ENCODE measurements around the gene ARFGAP1. TPM values are rescaled to one million over a fixed set of nuclear protein-coding genes. Genes with fewer than 3 reads are reported as not detected.

Gene ARFGAP1
- total RNA-seq, 2 experiments from 2014 or later: 73.4 to 77.6 TPM

DNA sequence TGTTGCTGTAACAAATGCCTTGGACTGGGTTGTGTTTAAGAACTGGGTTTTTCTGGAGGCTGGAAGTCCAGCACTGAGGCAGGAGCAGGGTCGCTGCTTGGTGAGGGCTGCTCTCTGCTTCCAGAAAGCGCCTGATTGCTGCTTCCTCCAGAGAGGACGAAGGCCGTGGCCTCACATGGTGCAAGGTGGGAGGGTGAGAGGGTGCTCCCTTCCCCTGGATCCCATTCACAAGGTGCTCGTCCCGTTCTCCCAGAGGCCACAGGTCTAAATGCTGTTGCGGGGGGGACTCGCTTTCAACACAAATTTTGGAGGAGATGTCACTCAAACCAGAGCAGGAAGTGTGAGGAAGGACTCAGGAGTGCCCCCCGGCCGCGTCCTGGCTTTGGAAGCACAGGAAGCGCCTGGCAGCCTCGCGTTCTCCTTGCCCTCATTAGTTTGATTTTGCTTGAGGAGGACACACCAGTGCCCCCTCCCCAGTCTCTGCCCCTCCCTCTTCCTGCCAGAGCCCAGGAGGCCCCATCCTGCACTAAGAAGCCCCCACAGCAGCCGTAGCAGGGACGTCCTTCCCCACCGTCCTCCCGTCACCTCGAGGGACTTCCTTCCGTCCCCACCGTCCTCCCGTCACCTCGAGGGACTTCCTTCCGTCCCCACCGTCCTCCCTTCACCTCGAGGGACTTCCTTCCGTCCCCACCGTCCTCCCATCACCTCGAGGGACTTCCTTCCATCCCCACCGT lies 10.7 kb upstream of the ARFGAP1 start:
- Mint-ChIP-seq H3K9me3 (ENCODE audit: low read depth) (no peaks in the 10 kb centered on the region), H3K27ac (no peak overlapping the region), H3K36me3 (ENCODE audit: low read depth) (no peaks in the 10 kb centered on the region), H3K27me3 (peaks cover 24% of the 10 kb centered on the region), H3K4me1 (no peaks in the 10 kb centered on the region), H3K4me3 (no peak overlapping the region)
- ChIA-PET CTCF (no interaction called here), POLR2A (no interaction called here)
- ATAC-seq (no peak), DNase-seq (no peak)
- intact Hi-C loops (cut with DNase I, micrococcal nuclease): no loop called here

DNA sequence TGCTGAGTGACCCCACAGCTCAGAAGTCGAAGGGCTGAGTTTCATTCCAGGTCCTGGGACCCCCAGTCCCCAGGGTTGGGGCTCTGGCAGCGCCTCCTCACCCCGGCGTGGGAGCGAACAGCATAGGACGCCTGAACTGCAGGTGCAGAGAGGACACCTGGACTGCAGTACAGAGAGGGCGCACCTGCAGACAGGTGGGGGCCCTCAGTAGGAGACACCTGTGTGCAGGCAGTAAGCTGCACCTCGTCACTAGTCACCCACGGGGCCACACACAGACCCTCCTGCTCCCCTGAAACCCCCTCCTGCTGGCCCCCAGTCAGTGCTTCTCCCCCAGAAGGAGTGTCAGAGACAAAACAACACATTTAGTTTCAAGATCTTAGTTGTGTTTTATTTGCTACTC lies 9.8 kb upstream of the ARFGAP1 start:
- no peak overlapping the region for H3K27ac Mint-ChIP-seq
- no peaks in the 10 kb centered on the region for H3K4me1 Mint-ChIP-seq
- no peak for DNase-seq
- intact Hi-C loops (cut with DNase I, micrococcal nuclease): no loop called here
- H3K36me3 Mint-ChIP-seq (ENCODE audit: low read depth): no peaks in the 10 kb centered on the region
- no peak for ATAC-seq
- H3K9me3 Mint-ChIP-seq (ENCODE audit: low read depth): no peaks in the 10 kb centered on the region
- H3K4me3 Mint-ChIP-seq: no peak overlapping the region
- CTCF ChIA-PET: no interaction called here
- peaks cover 19% of the 10 kb centered on the region for H3K27me3 Mint-ChIP-seq
- POLR2A ChIA-PET: no interaction called here

DNA sequence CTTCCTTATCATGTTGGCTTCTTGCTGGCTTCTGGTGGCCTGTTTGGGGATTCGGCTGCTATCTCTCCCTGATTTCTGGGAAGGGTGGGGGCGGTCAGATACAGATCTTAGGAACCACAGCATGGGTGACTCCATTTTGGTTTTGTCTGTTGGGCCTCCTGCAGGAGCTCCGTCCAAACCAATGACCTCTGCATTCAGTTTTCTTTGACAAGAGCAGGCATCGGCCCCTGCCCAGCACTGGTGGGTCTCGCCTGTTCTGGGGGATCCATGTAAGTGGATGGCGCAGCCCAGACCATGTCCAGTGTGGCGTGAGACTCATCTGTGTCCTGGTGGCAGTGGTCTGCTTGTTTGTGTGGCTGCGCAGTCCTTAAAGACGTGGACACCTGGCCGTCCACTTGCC lies 8.6 kb upstream of the ARFGAP1 start:
- Mint-ChIP-seq H3K4me1 (no peaks in the 10 kb centered on the region), H3K27me3 (peaks cover 19% of the 10 kb centered on the region), H3K36me3 (ENCODE audit: low read depth) (no peaks in the 10 kb centered on the region), H3K4me3 (no peak overlapping the region), H3K9me3 (ENCODE audit: low read depth) (no peaks in the 10 kb centered on the region), H3K27ac (no peak overlapping the region)
- intact Hi-C loops (cut with DNase I, micrococcal nuclease): no loop called here
- ChIA-PET POLR2A (no interaction called here), CTCF (no interaction called here)
- ATAC-seq: no peak
- no peak for DNase-seq

DNA sequence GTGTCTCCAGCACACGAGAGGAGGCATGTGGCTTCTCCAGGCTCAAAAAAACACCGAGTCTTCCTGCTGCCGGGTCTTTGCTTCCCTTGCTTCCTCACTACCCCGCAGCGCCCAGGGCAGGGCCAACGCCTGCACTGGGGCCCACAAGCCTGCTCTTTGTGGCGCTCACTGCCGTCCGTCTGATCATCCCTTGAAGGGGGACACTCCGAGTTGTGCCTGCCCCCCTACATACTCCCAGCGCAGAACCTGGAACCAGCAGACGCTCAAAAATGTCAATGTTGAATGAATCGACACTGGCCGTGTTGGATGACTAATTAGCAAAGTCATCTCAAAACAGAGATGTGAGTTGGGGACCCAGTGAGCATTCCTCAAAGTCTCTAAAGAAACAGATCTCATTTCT lies 8.1 kb upstream of the ARFGAP1 start:
- peaks cover 19% of the 10 kb centered on the region for H3K27me3 Mint-ChIP-seq
- intact Hi-C loops (cut with DNase I, micrococcal nuclease): no loop called here
- DNase-seq (no peak), ATAC-seq (no peak)
- H3K4me1 Mint-ChIP-seq: no peaks in the 10 kb centered on the region
- H3K36me3 Mint-ChIP-seq (ENCODE audit: low read depth): no peaks in the 10 kb centered on the region
- no peak overlapping the region for H3K4me3 Mint-ChIP-seq
- ChIA-PET POLR2A (no interaction called here), CTCF (no interaction called here)
- H3K27ac Mint-ChIP-seq: no peak overlapping the region
- no peaks in the 10 kb centered on the region for H3K9me3 Mint-ChIP-seq (ENCODE audit: low read depth)

DNA sequence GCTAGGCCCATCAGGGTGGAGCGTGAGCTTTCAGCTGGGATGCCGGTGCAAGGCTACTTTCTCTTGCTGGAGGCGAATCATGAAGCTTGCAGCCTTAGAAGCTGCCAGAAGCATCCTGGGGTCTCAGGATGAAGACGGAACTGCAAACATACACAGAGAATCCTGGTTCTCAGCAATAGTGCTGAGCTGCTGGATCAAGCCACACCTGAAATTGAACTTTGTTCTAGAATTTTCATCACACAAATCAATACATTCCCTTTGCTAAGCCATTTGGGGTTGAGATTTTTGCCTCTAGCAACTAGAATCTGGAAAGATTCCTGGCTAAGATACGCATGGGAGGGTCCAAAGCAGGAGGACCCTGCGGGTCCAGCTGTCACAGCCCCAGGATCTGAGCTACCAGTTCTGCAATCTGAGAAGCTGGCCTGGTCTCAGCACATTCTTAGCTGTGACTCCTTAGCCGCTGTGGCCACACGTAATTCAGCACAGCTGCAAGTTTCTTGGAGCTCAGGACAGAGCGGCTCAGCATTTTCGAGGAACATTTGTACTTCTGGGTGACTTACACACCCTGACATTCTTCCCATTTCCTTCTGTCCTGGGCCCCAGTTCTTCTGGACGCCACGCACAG lies 6.6 kb upstream of the ARFGAP1 start:
- CTCF ChIA-PET: interaction anchor here (1.0 kb wide), 1 partner anchor 42 kb away, joined by 3 read pairs; no protein-coding TSS in a partner anchor
- POLR2A ChIA-PET: no interaction called here

DNA sequence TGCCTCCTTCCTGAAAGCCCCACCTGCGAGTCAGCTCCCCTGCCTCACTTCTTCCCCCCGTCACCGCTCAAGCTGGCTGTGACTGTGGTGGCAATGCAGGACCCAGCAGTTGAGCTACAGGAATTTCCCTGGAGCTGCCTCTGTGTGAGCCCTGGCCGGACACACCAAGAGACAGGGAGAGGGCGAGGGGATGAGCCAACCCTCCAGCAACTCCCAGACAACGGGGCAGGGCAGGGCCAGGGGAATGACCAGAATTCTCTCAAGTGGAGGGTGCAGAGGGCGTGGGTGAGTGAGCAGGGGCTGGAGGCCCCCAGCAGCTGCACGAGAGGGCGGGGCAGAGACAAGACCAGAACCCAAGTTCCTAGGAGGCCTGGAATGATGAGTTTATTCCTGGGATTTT lies 4.9 kb upstream of the ARFGAP1 start:
- no peak overlapping the region for H3K4me3 Mint-ChIP-seq
- intact Hi-C loops (cut with DNase I, micrococcal nuclease): no loop called here

More for the DNA sequence above, 6.6 kb upstream of the ARFGAP1 start:
- no peaks in the 10 kb centered on the region for H3K9me3 Mint-ChIP-seq (ENCODE audit: low read depth)
- H3K27me3 Mint-ChIP-seq: peaks cover 19% of the 10 kb centered on the region
- no peak for ATAC-seq
- H3K36me3 Mint-ChIP-seq (ENCODE audit: low read depth): no peaks in the 10 kb centered on the region
- no peak overlapping the region for H3K27ac Mint-ChIP-seq
- DNase-seq: no peak
- intact Hi-C loops (cut with DNase I, micrococcal nuclease): no loop called here
- peaks cover 2% of the 10 kb centered on the region for H3K4me1 Mint-ChIP-seq
- H3K4me3 Mint-ChIP-seq: no peak overlapping the region

DNA sequence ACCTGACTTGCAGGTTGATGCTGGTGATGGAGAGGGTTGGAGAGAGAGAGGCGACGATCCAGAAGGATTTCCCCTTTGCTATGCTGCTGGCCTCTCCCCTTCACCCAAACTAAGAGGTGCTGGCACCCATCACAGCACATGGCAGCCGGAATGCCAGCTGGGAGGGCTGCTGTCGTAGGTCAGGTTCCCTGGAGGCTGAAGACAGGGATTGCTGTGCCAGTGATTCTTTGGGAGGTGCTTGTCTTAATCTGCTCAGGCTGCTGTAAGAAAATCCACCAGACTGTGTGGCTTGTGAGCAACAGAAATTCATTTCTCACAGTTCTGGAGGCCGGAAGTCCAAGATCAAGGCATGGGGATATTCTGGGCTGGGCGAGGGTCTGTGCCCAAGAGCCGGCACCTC lies 4.4 kb upstream of the ARFGAP1 start:
- intact Hi-C loops (cut with DNase I, micrococcal nuclease): no loop called here
- H3K36me3 Mint-ChIP-seq (ENCODE audit: low read depth): no peaks in the 10 kb centered on the region
- peaks cover 7% of the 10 kb centered on the region for H3K4me1 Mint-ChIP-seq
- H3K27me3 Mint-ChIP-seq: peaks cover 10% of the 10 kb centered on the region
- DNase-seq (no peak), ATAC-seq (no peak)
- H3K4me3 Mint-ChIP-seq: no peak overlapping the region
- ChIA-PET POLR2A (no interaction called here), CTCF (no interaction called here)
- no peak overlapping the region for H3K27ac Mint-ChIP-seq
- H3K9me3 Mint-ChIP-seq (ENCODE audit: low read depth): no peaks in the 10 kb centered on the region

More for the DNA sequence above, 4.9 kb upstream of the ARFGAP1 start:
- ChIA-PET POLR2A (no interaction called here), CTCF (no interaction called here)
- no peak for DNase-seq
- no peaks in the 10 kb centered on the region for H3K9me3 Mint-ChIP-seq (ENCODE audit: low read depth)
- no peaks in the 10 kb centered on the region for H3K36me3 Mint-ChIP-seq (ENCODE audit: low read depth)
- peaks cover 13% of the 10 kb centered on the region for H3K27me3 Mint-ChIP-seq
- ATAC-seq: no peak
- H3K4me1 Mint-ChIP-seq: peaks cover 7% of the 10 kb centered on the region
- no peak overlapping the region for H3K27ac Mint-ChIP-seq

DNA sequence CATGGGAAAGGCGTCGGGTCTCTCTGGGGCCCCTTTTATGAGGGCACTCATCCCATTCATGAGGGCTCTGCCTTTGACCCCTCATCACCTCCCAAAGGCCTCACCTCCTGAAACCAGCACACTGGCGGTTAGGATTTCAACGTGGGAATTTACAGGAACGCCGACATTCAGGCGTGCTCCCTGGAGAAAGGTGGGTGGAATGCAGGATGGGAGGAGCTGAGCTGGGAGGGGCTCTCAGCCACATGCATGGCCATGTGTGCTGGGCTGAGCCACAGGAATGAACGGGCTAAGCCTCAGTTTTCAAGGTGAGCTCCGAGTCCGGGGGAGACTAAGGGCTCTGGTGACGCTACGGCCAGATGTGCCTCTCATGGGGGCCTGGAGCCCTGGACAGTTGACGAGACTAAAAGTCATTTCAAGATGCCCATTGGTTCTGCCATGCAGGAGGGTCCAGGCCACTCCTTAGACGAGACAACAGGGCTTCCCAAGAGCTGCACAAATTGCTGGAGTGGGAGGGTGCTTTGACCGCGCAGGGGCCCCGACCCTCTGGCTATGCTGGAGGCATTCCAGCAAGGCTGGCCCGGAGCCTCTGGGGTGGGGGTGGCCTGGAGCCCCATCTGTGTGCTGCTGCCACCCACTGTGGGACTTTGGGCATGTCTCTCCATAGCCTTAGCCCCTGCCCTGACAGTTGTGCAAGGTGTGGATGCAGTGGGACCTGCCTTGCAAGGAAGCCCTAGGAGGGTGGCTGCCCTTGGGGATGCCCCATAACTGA lies 3.8 kb upstream of the ARFGAP1 start:
- H3K4me3 Mint-ChIP-seq: no peak overlapping the region
- no peaks in the 10 kb centered on the region for H3K9me3 Mint-ChIP-seq (ENCODE audit: low read depth)
- intact Hi-C loops (cut with DNase I, micrococcal nuclease): no loop called here
- no peak overlapping the region for H3K27ac Mint-ChIP-seq
- peaks cover under 1% of the 10 kb centered on the region for H3K36me3 Mint-ChIP-seq (ENCODE audit: low read depth)
- ChIA-PET CTCF (no interaction called here), POLR2A (no interaction called here)
- H3K27me3 Mint-ChIP-seq: peaks cover 10% of the 10 kb centered on the region
- ATAC-seq: no peak
- peaks cover 12% of the 10 kb centered on the region for H3K4me1 Mint-ChIP-seq
- no peak for DNase-seq

DNA sequence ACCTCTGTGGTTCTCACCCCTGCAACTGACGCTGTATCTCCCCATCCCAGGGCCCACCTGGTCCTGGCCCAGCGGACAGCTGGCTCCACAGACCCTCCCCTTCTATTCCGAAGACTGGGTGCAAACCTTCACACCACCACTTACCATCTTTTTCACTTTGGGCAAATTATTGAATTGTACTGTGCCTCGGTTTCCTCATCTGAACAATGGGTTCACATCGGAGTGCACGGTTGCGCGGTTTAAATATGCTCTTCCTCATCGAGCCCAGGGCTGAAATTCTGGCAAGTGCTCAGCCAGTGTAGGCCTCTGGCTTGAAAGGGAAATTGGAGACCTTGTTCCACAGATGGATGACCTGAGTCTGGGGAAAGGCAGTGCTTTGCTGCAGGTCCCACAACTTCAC lies 2.9 kb upstream of the ARFGAP1 start:
- Mint-ChIP-seq H3K4me1 (peaks cover 19% of the 10 kb centered on the region), H3K27ac (no peak overlapping the region), H3K36me3 (ENCODE audit: low read depth) (peaks cover 2% of the 10 kb centered on the region), H3K4me3 (no peak overlapping the region), H3K9me3 (ENCODE audit: low read depth) (no peaks in the 10 kb centered on the region), H3K27me3 (peaks cover 7% of the 10 kb centered on the region)
- POLR2A ChIA-PET: no interaction called here
- ATAC-seq: no peak
- CTCF ChIA-PET: interaction anchor here (0.9 to 1.6 kb wide), 2 partner anchors 12 to 45 kb away, joined by 3 to 4 read pairs; no protein-coding TSS in a partner anchor
- DNase-seq: no peak
- intact Hi-C loops (cut with DNase I, micrococcal nuclease): loop anchor here in 1 of 2 experiments (5.0 kb wide), 3 partner anchors 253 to 967 kb away; partner anchors contain the start of genes ADRM1, DIDO1 and PPDPF

DNA sequence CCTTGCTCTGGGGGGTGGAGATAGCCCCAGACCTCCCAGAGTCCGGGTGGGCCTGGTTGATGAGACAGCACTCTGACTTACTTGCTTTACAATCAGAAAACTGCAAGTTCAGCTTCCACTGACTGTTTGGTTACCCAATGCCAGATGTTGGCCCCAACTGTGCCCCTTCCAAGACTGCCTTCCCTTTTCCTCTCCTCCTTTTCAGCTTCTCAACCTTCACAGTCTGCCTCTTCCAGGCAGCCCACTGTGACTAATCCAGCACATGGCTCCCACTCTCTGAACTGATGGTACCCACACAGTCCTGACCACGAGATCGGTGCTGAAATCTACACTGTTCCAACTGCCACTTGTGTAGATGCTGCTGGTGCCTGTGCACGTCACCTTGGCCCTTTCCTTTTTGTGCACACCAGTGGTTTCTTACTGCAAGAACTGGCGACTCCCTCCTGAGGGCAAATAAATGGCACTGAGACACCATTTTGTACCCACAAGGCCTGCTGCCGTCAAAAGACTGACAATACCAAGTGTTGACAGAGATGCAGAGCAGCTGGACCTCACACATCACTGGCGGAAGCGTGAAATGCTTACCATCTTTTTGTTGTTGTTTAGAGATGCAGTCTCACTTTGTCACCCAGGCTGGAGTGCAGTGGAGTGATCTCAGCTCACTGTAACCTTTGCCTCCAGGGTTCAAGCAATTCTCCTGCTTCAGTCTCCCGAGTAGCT lies 1.8 kb upstream of the ARFGAP1 start:
- peaks cover 2% of the 10 kb centered on the region for H3K36me3 Mint-ChIP-seq (ENCODE audit: low read depth)
- peaks cover 5% of the 10 kb centered on the region for H3K27me3 Mint-ChIP-seq
- peaks cover 27% of the 10 kb centered on the region for H3K4me1 Mint-ChIP-seq
- DNase-seq: no peak
- ATAC-seq: no peak
- ChIA-PET CTCF (interaction anchor here (0.9 to 1.6 kb wide), 4 partner anchors 11 to 312 kb away, joined by 3 to 4 read pairs (median 3); no protein-coding TSS in a partner anchor), POLR2A (no interaction called here)
- no peaks in the 10 kb centered on the region for H3K9me3 Mint-ChIP-seq (ENCODE audit: low read depth)
- intact Hi-C loops (cut with DNase I, micrococcal nuclease): loop anchor here in 1 of 2 experiments (5.0 kb wide), 3 partner anchors 252 to 968 kb away; partner anchors contain the start of genes ADRM1, DIDO1 and PPDPF
- no peak overlapping the region for H3K27ac Mint-ChIP-seq
- no peak overlapping the region for H3K4me3 Mint-ChIP-seq

DNA sequence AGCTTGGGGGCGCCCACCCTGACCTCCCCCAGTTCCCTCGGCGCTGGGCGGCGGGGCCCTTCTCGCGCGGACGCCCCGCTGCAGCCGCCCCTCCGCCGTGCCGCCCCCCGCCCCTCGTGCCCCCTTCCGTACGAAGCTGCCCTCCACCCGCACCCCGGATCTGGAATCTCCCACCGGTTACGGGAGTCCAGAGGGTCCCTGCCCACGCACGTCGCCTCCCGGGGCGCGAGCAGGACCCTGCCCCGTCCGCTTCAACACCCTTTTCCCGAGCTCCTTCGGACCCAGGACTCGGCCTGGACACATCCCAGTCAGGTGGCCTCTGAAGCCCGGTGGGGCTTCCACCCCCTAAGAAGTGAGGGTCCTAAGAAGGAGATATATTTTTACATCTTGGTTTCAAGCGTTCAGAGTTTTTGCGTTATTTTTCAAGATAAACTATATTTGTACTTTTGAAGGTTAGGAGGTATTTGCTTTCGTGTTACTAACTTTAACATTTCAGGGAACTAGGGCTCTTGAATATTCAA lies 506 bp downstream of the ARFGAP1 start:
- POLR2A ChIA-PET: interaction anchor here (0.6 to 1.3 kb wide), 4 partner anchors 11 to 295 kb away, joined by 3 to 5 read pairs (median 4); no protein-coding TSS in a partner anchor
- peaks cover 4% of the 10 kb centered on the region for H3K36me3 Mint-ChIP-seq (ENCODE audit: low read depth)
- no peak for DNase-seq
- H3K9me3 Mint-ChIP-seq (ENCODE audit: low read depth): no peaks in the 10 kb centered on the region
- intact Hi-C loops (cut with DNase I, micrococcal nuclease): loop anchor here in 1 of 2 experiments (2.0 to 5.0 kb wide), 7 partner anchors 170 to 1034 kb away; partner anchors contain the start of genes ADRM1, DIDO1, GMEB2 and OSBPL2
- peak overlapping the region; percentile 83 for H3K27ac Mint-ChIP-seq
- H3K4me1 Mint-ChIP-seq: peaks cover 27% of the 10 kb centered on the region
- H3K27me3 Mint-ChIP-seq: no peaks in the 10 kb centered on the region
- CTCF ChIA-PET: interaction anchor here (1.7 kb wide), 1 partner anchor 50 kb away, joined by 10 read pairs; no protein-coding TSS in a partner anchor
- no peak for ATAC-seq
- H3K4me3 Mint-ChIP-seq: peak overlapping the region; percentile 79

Data from activated CD4-positive, alpha-beta T cell treated with anti-CD3 and anti-CD28 coated beads for 36 hours (primary cell).